ENCODE results near the gene MTMR10. TPM values are rescaled to one million over a fixed set of nuclear protein-coding genes. Genes with fewer than 3 reads are reported as not detected.
A peak's percentile ranks its signal among the peaks of the same experiment; 100 is the strongest.

MTMR10 gene
- total RNA-seq, 1 donor from 2014 or later, result 12.2 TPM

DNA sequence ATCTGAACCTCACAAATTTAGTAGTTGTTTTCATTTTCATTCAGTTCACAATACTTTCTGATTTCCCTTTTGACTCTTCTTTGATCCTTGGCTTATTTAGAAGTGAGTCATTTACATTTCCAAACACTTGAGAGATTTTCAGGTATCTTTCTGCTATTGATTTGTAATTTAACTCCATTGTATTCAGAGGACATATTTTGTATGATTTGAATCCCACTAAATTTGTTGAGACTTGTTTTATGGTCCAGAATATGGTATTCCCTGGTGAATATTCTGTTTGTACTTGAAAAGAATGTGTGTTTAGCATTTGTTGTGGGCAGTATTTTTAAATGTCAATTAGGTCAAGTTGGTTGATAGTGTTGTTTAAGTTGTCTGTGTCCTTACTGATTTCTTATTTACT, 58.1 kb downstream of the MTMR10 start:
- intact Hi-C loops (cut with micrococcal nuclease), result no loop called here
- DNase-seq (ENCODE audit: low spot score), result no peak
- H3K27me3 Mint-ChIP-seq (ENCODE audit: low read depth), result no peaks in the 10 kb centered on the region
- no peak overlapping the region for H3K4me3 Mint-ChIP-seq (ENCODE audit: low read depth)
- peaks cover 5% of the 10 kb centered on the region for H3K4me1 Mint-ChIP-seq (ENCODE audit: low read depth)
- peak overlapping the region; percentile 30 for H3K27ac Mint-ChIP-seq
- no peaks in the 10 kb centered on the region for H3K9me3 Mint-ChIP-seq
- H3K36me3 Mint-ChIP-seq (ENCODE audit: low read depth), result peaks cover 67% of the 10 kb centered on the region

DNA sequence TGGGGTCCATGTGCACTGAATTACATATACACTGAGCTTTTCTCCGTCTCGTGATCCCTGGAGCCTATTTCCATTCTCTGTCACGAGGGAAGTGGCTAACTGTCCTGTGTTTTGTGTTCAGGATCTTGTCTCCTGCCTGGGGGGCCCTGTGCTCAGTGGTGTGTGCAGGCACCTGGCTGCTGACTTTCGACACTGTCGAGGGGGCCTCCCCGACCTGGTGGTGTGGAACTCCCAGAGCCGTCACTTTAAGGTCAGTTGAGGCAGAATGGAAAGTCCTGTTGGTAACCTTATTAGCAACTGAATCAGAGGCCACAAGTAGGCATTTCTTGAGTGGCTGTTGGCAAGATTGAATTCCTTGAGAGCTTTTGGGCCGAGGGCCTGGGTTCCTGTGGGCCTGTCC, 61.0 kb downstream of the MTMR10 start:
- DNase-seq (ENCODE audit: low spot score), result no peak
- Mint-ChIP-seq H3K9me3 (no peaks in the 10 kb centered on the region), H3K4me3 (ENCODE audit: low read depth) (no peak overlapping the region), H3K36me3 (ENCODE audit: low read depth) (peaks cover 68% of the 10 kb centered on the region), H3K27ac (no peak overlapping the region), H3K4me1 (ENCODE audit: low read depth) (peaks cover 5% of the 10 kb centered on the region), H3K27me3 (ENCODE audit: low read depth) (no peaks in the 10 kb centered on the region)
- intact Hi-C loops (cut with micrococcal nuclease), result no loop called here

DNA sequence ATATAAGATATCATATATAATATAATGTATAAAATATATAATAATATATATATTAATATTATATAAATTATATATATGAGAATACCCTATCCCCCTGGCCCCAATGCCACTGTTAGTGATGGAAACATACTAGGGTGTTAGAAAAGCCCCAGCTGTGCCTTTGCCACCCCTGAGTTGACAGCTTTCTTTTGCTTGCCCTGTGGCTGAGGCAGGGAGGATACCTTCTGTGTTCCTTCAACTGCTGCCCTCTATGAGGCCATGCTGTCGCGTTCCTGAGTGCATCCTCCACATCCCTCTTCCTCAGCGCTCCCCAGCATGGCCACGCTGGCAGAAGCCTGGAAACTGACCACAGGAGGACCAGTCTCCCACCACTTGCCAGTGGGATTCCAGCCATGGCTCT, 61.4 kb downstream of the MTMR10 start:
- Mint-ChIP-seq H3K9me3 (no peaks in the 10 kb centered on the region), H3K27me3 (ENCODE audit: low read depth) (no peaks in the 10 kb centered on the region), H3K27ac (no peak overlapping the region), H3K36me3 (ENCODE audit: low read depth) (peaks cover 71% of the 10 kb centered on the region), H3K4me3 (ENCODE audit: low read depth) (no peak overlapping the region), H3K4me1 (ENCODE audit: low read depth) (peaks cover 5% of the 10 kb centered on the region)
- no peak for DNase-seq (ENCODE audit: low spot score)
- intact Hi-C loops (cut with micrococcal nuclease), result no loop called here

DNA sequence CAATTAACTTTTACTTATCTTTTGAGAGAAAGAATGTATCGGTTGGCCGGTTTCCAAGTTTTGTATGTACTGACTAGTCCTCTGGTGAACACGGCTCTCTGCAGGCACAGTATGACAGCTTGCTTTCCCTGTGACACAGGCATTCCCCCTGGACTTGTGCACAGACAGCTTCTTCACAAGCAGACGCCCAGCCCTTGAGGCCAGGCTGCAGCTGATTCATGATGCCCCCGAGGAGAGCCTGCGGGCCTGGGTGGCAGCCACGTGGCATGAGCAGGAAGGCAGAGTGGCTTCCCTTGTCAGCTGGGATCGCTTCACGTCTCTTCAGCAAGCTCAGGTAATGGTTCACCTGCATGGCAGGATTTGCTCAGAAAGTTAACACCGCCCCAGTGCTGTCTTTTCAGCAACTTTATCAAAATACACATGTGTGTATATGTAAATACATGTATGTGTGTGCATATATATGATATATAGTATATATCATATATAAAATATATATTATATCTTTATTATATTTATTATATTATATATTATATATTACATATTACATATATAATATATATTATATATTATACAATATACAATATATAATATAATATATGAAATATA, 62.3 kb downstream of the MTMR10 start:
- intact Hi-C loops (cut with micrococcal nuclease), result no loop called here
- Mint-ChIP-seq H3K4me1 (ENCODE audit: low read depth) (peaks cover 5% of the 10 kb centered on the region), H3K9me3 (no peaks in the 10 kb centered on the region), H3K27ac (no peak overlapping the region), H3K36me3 (ENCODE audit: low read depth) (peaks cover 70% of the 10 kb centered on the region), H3K27me3 (ENCODE audit: low read depth) (no peaks in the 10 kb centered on the region), H3K4me3 (ENCODE audit: low read depth) (no peak overlapping the region)
- DNase-seq (ENCODE audit: low spot score), result no peak

DNA sequence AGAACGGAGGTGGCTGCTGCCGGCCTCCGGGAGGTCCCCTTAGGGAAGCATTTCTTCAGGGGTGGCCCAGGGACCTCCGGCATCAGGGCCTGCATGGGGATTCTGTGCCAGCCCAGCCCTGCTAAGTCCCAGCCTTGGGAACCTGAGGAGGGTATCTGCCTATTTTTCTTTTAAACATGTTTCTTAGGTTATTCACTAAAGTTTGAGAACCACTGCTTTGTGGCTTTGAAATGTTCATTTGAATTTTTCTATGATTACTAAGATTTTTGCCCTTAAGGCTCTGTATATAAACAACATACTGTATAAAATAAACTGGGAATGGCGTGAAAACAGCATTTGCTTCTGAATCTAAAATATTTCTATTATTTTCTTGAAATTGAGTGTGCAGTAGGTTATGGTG, 63.4 kb downstream of the MTMR10 start:
- no peak for DNase-seq (ENCODE audit: low spot score)
- peaks cover 68% of the 10 kb centered on the region for H3K36me3 Mint-ChIP-seq (ENCODE audit: low read depth)
- no peak overlapping the region for H3K4me3 Mint-ChIP-seq (ENCODE audit: low read depth)
- H3K4me1 Mint-ChIP-seq (ENCODE audit: low read depth), result peaks cover 2% of the 10 kb centered on the region
- H3K27me3 Mint-ChIP-seq (ENCODE audit: low read depth), result no peaks in the 10 kb centered on the region
- no peak overlapping the region for H3K27ac Mint-ChIP-seq
- H3K9me3 Mint-ChIP-seq, result no peaks in the 10 kb centered on the region
- intact Hi-C loops (cut with micrococcal nuclease), result no loop called here

DNA sequence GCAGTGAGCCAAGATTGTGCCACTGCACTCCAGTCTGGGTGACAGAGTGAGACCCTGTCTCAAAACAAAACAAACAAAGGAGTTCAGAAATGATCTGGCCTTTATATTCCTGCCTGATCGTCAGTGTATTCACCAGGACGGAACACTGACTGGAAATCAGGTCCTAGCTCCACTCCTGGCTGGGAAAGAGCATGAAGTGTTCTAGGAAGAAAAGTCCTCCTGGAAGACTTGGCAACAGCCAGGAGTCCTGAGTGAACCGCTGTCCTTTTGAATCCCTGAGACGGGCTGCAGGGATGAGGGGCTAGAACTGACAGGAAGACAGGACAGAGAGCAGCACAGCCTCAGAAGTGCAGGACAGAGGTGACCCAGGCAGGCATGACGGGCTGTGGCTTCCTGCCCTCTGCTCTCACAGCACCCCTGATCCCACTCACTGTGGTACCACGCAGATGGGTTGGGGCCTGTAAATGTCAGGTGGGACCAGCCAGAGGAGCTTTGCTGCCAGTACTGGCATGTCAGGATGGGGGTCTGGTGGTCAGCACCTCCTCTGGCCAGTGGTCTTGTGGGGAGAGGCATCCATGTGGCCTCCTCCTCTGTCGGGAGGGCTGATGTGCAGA, 64.2 kb downstream of the MTMR10 start:
- peaks cover 72% of the 10 kb centered on the region for H3K36me3 Mint-ChIP-seq (ENCODE audit: low read depth)
- H3K4me3 Mint-ChIP-seq (ENCODE audit: low read depth), result no peak overlapping the region
- H3K4me1 Mint-ChIP-seq (ENCODE audit: low read depth), result no peaks in the 10 kb centered on the region
- no peak overlapping the region for H3K27ac Mint-ChIP-seq
- intact Hi-C loops (cut with micrococcal nuclease), result no loop called here
- no peaks in the 10 kb centered on the region for H3K9me3 Mint-ChIP-seq
- DNase-seq (ENCODE audit: low spot score), result no peak
- H3K27me3 Mint-ChIP-seq (ENCODE audit: low read depth), result no peaks in the 10 kb centered on the region

DNA sequence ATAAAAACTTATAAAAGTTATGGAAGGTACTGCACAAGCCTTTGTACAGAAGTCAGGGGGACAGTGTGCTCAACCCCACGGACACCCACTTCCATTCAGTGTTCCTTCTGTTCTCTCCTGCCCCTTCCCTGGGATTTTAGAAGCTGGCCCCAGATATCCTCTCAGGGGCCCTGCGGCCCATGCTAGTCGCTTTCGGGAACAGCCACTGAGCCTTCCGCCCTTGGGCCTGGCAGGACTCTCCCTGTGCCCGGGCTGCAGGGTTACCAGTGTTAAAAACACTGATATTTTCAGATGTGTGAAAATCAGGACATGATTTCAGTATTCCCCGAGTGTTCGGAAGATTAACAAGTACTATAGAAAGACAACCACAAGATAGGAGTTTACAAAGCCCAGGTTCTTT, 65.3 kb downstream of the MTMR10 start:
- no peaks in the 10 kb centered on the region for H3K9me3 Mint-ChIP-seq
- peaks cover 73% of the 10 kb centered on the region for H3K36me3 Mint-ChIP-seq (ENCODE audit: low read depth)
- H3K27me3 Mint-ChIP-seq (ENCODE audit: low read depth), result no peaks in the 10 kb centered on the region
- DNase-seq (ENCODE audit: low spot score), result no peak
- intact Hi-C loops (cut with micrococcal nuclease), result no loop called here
- no peak overlapping the region for H3K27ac Mint-ChIP-seq
- H3K4me1 Mint-ChIP-seq (ENCODE audit: low read depth), result no peaks in the 10 kb centered on the region
- H3K4me3 Mint-ChIP-seq (ENCODE audit: low read depth), result no peak overlapping the region

DNA sequence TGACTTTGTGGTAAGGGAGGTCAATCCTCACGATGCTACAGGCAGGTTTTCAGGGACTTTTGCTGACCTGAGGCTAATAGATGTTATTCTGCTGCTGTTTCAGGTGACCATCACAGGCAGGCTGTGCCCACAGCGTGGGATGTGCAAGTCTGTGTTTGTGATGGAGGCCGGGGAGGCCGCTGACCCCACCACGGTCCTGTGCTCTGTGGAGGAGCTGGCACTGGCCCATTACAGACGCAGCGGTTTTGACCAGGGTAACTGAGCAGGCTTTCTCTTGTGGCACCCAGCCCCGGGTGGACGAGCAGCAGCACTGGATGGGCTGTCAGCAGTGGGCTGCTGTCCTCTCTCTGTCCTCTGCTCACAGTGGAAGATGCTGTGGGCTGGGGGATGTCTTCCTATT, 65.7 kb downstream of the MTMR10 start:
- H3K4me1 Mint-ChIP-seq (ENCODE audit: low read depth), result no peaks in the 10 kb centered on the region
- intact Hi-C loops (cut with micrococcal nuclease), result no loop called here
- no peak overlapping the region for H3K4me3 Mint-ChIP-seq (ENCODE audit: low read depth)
- H3K36me3 Mint-ChIP-seq (ENCODE audit: low read depth), result peaks cover 71% of the 10 kb centered on the region
- no peak for DNase-seq (ENCODE audit: low spot score)
- H3K27ac Mint-ChIP-seq, result no peak overlapping the region
- no peaks in the 10 kb centered on the region for H3K9me3 Mint-ChIP-seq
- no peaks in the 10 kb centered on the region for H3K27me3 Mint-ChIP-seq (ENCODE audit: low read depth)

DNA sequence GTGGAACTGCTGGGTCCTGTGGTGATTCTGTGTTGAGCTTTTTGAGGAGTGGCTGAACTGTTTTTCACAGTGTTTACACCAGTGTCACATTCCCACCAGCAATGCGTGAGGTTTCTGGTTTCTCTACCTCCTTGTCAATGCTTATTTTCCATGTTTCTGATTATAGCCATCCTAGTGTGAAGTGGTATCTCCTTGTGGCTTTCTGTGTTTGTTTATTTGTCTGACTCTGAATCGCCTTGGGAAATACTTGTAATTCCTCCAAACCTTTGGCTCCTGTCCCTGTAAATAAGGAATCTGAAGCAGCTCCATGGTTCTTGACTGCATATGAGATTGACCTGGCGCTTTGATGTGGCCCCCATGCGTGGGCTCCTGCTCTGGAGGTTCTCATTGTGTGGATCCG, 67.1 kb downstream of the MTMR10 start:
- intact Hi-C loops (cut with micrococcal nuclease), result no loop called here
- DNase-seq (ENCODE audit: low spot score), result no peak
- H3K27ac Mint-ChIP-seq, result no peak overlapping the region
- no peaks in the 10 kb centered on the region for H3K9me3 Mint-ChIP-seq
- no peaks in the 10 kb centered on the region for H3K4me1 Mint-ChIP-seq (ENCODE audit: low read depth)
- no peak overlapping the region for H3K4me3 Mint-ChIP-seq (ENCODE audit: low read depth)
- no peaks in the 10 kb centered on the region for H3K27me3 Mint-ChIP-seq (ENCODE audit: low read depth)
- peaks cover 69% of the 10 kb centered on the region for H3K36me3 Mint-ChIP-seq (ENCODE audit: low read depth)

DNA sequence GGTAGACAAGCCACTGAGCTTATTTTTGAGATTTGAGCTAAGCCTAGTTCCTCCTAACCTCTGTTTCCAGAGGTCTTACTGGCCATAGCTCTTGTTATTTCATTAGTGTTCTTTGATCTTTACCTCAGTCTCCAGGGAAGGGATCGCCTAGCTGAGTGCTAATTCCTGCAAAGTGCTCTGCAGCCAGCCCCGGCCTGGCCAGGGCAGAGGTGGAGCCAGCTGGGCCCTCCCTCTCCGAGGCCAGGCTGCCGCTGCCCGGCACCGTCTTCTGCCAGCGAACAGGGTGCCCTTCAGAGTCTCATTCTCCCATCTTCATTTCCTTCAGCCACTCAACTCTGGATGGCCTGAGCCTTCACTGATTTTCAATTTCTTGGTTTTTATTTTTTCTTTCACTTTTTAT, 68.0 kb downstream of the MTMR10 start:
- Mint-ChIP-seq H3K27me3 (ENCODE audit: low read depth) (no peaks in the 10 kb centered on the region), H3K4me1 (ENCODE audit: low read depth) (no peaks in the 10 kb centered on the region), H3K36me3 (ENCODE audit: low read depth) (peaks cover 68% of the 10 kb centered on the region), H3K9me3 (no peaks in the 10 kb centered on the region), H3K27ac (no peak overlapping the region), H3K4me3 (ENCODE audit: low read depth) (no peak overlapping the region)
- no peak for DNase-seq (ENCODE audit: low spot score)
- intact Hi-C loops (cut with micrococcal nuclease), result no loop called here

DNA sequence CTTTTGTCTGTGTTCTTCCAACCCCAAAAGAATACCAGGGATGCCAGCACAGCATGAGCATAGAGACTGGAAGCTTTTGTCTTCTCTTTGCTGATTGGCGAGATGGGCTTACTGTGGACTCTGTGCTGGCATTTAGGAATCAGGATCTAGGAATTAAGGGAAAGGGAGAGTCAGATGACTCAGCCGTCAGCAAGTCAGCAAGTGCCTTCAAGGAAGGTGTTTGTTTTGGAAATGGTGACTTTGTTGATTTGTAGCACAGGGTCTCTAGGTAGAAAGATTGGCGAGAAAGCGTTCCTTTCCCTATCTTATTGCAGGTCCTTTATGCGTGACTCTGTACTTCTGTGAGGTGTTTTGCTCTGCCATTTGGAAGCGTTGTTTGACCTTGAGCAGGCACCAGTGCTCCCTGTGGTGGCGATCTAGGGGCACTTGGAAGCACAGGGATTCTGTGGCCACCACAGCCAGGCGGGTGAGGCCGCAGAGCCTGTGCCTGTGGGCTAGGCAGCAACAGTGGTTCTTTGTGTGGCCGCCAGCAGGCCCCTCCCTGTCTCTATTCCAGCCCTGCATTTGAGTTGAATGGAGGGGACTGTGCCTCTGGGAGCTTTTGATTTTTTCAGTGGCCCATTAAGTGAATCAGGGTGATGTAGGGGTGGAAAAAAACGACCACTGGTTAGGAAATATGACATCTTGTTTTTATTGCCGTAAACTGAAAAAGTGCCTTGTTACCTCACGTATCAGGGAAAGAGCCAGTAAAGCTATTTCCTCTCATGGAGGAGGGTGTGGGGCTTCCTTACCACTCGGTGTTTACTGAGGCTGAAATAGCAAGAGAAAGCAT, 68.7 kb downstream of the MTMR10 start:
- Mint-ChIP-seq H3K36me3 (ENCODE audit: low read depth) (peaks cover 66% of the 10 kb centered on the region), H3K9me3 (no peaks in the 10 kb centered on the region), H3K27me3 (ENCODE audit: low read depth) (no peaks in the 10 kb centered on the region), H3K4me3 (ENCODE audit: low read depth) (no peak overlapping the region), H3K4me1 (ENCODE audit: low read depth) (no peaks in the 10 kb centered on the region), H3K27ac (no peak overlapping the region)
- no peak for DNase-seq (ENCODE audit: low spot score)
- intact Hi-C loops (cut with micrococcal nuclease), result no loop called here

DNA sequence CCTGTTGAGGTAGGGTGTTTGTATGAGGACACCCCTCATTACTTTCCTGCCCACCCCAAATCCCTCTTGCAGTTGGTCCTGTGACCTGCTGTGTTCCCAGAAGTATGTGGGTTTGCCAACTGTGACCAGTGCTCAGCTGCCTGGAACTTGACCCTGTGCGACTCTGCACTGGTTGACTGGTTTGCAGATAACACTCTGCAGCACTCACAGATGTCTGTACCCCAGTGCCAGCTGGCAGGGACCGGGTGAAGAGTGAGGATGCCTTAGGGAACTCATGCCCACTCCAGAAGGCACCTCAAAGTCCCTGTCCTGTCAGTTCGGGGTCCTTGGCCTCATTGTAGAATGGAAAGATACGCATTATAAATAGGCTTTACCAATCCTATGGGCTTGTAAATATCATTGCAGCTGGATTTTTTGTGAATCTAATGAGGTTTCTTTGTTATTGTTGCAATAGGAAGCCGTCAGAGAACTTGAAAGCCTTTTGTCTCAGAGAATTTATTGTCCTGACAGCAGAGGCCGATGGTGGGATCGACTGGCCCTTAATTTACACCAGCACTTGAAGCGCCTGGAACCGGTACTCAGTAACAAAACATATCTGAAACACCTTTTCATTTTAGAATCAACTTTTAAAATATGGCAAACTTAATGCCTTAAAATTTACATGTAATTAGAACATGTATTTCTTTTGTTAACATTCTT, 69.5 kb downstream of the MTMR10 start:
- H3K27ac Mint-ChIP-seq, result no peak overlapping the region
- no peaks in the 10 kb centered on the region for H3K9me3 Mint-ChIP-seq
- DNase-seq (ENCODE audit: low spot score), result no peak
- H3K27me3 Mint-ChIP-seq (ENCODE audit: low read depth), result no peaks in the 10 kb centered on the region
- no peak overlapping the region for H3K4me3 Mint-ChIP-seq (ENCODE audit: low read depth)
- intact Hi-C loops (cut with micrococcal nuclease), result no loop called here
- H3K4me1 Mint-ChIP-seq (ENCODE audit: low read depth), result peaks cover under 1% of the 10 kb centered on the region
- peaks cover 64% of the 10 kb centered on the region for H3K36me3 Mint-ChIP-seq (ENCODE audit: low read depth)

DNA sequence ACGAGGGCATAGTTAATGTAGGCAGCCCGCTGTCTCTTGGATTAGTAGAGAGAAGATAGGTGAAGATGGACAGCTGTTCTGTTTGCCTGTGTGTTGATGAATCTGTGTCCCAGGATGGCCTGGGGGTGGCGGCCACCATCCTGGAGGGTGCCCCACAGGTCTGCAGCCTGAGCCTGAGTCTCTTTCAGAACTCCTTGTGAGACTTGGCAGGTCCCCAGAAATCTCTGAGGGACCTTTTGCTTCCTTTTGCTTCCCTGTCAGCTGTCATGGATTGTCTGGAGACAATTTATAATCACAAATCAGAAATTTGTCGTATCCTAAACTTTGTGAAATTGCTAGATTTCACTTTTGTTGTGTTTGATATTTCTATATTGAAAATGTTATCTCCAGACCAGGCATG, 70.3 kb downstream of the MTMR10 start:
- intact Hi-C loops (cut with micrococcal nuclease), result no loop called here
- no peak for DNase-seq (ENCODE audit: low spot score)
- Mint-ChIP-seq H3K4me3 (ENCODE audit: low read depth) (no peak overlapping the region), H3K36me3 (ENCODE audit: low read depth) (peaks cover 62% of the 10 kb centered on the region), H3K4me1 (ENCODE audit: low read depth) (peaks cover 4% of the 10 kb centered on the region), H3K27me3 (ENCODE audit: low read depth) (no peaks in the 10 kb centered on the region), H3K9me3 (no peaks in the 10 kb centered on the region), H3K27ac (no peak overlapping the region)
